ENCODE measurements around the gene PTER. TPM values are rescaled to one million over a fixed set of nuclear protein-coding genes. Genes with fewer than 3 reads are reported as not detected.

PTER gene
- total and polyA plus RNA-seq, 2 of the 13 experiments (the other 11 are each of a cell fraction or from before 2014, with no cell fraction given): 6.1 to 6.6 TPM

DNA sequence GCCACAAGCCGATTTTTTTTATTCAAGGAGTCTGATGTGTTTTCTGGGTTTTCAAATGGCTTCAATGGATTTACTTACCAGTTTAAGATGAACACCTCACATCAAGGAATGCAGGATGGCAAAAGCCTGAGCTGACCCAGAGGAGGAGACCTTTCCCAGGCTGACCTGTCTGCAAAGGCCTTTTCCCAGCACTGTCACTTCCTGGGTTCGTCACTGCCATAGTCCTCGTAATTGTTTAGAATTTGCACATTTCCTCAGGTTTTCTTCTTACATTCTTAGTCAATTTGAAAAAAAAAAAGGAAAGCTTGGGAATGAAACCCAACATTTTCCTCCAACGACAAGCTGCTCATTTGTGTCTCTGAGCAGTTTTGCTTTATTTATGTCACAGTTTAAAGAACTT lies 42.0 kb downstream of the PTER start:
- CTCF ChIA-PET (ENCODE audit: low intra/inter-chr PET ratio, low total read pairs): no interaction called here

DNA sequence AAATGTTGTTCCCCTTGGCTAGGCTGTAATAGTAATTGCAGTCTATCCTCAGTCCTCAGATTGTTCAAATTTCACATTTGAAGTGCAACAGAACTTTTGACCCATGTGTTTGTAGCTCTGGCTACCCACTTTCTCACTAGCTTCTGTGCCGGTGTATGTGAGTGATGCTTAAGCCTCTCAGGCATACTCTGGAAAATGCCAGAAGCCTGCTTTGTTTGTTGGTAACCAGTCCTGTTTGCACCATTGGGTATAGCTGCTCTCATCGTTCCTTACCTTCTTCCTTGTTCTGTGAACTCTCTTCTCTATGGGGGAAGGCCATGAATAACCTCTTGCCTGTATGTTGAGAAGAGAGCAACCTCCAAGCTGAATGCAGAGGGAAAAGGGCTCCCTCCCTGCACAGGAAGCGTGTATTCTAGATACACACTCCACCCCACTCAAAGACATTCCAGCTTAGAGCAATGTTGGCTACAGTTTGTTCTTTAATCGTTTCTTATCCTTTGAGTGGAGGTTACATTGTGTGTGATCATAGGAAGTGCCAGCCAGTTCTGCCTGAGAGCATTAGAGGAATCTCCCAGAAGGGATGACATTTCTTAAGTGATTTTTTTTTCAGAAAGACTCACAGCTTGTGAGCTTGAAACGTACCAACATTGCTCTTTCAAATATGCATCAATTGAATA lies 44.4 kb downstream of the PTER start:
- ChIA-PET CTCF (ENCODE audit: low intra/inter-chr PET ratio, low total read pairs) (no interaction called here), POLR2A (no interaction called here)
- no peak for DNase-seq (ENCODE audit: low spot score)
- Histone ChIP-seq H4K20me1 (ENCODE audit: insufficient read depth, low read length) (no peaks in the 10 kb centered on the region), H2AFZ (ENCODE audit: low read length) (no peak overlapping the region), H3K36me3 (replicated peaks in 1 of 2; ENCODE audit: control insufficient read depth in 1 of 2, insufficient read depth in 2 of 2, low read length in 2 of 2) (0 out of 5 replicates have a peak, but pooled peaks cover 0 to 2% of the 10 kb centered on the region in 2 experiments), H3K4me3 (replicated peaks in 1 of 3; ENCODE audit: insufficient read depth in 1 of 3, low read depth in 2 of 3, low read length in 3 of 3) (no peak overlapping the region), H3K27ac (ENCODE audit: extremely low read length, insufficient read depth, low read length) (no peak overlapping the region), H3K4me1 (ENCODE audit: insufficient read depth, low read length) (no peaks in the 10 kb centered on the region), H3K9me3 (ENCODE audit: low read length) (no peaks in the 10 kb centered on the region), H3K79me2 (ENCODE audit: insufficient read depth, low read length) (no peaks in the 10 kb centered on the region), H3K4me2 (ENCODE audit: low read depth, low read length) (no peak overlapping the region), H3K27me3 (ENCODE audit: control insufficient read depth in 1 of 2, insufficient read depth in 2 of 2, low read length in 2 of 2) (no peaks in the 10 kb centered on the region), H3K9ac (ENCODE audit: insufficient read depth, low read depth, low read length) (no peak overlapping the region)
- TF ChIP-seq ZNF260 (CRISPR knock-in tag; IDR thresholded peaks at IDR 0.05; ENCODE audit: borderline replicate concordance, low read depth) (no peak), MTA3 (CRISPR knock-in tag; IDR thresholded peaks at IDR 0.05) (no peak), ZFP90 (CRISPR knock-in tag; IDR thresholded peaks at IDR 0.05; ENCODE audit: borderline replicate concordance) (no peak), THYN1 (CRISPR knock-in tag; IDR thresholded peaks at IDR 0.05; ENCODE audit: borderline replicate concordance, low read depth) (no peak)
- TF ChIP-seq, protein P1, sequence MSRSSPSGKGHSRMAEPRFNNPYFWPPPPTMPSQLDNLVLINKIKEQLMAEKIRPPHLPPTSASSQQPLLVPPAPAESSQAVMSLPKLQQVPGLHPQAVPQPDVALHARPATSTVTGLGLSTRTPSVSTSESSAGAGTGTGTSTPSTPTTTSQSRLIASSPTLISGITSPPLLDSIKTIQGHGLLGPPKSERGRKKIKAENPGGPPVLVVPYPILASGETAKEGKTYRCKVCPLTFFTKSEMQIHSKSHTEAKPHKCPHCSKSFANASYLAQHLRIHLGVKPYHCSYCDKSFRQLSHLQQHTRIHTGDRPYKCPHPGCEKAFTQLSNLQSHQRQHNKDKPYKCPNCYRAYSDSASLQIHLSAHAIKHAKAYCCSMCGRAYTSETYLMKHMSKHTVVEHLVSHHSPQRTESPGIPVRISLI (CRISPR knock-in tag; IDR thresholded peaks at IDR 0.05; ENCODE audit: borderline replicate concordance): no peak
- no peak for ATAC-seq
- in situ Hi-C loops (cut with HindIII; ENCODE audit: extremely low pct_ligation_motif_present, low pct_unique_long_range_greater_than_20kb) (no loop called here), intact Hi-C loops (cut with micrococcal nuclease; ENCODE audit: unreplicated experiment) (no loop called here)
- WGBS (ENCODE audit: low lambda C conversion rate): 44% methylated on average over 5 of the region's 5 CpGs
- FAIRE-seq: no peak
- no TSS peak for BruUV-seq (replicated peaks)

More for the DNA sequence above, 42.0 kb downstream of the PTER start:
- ATAC-seq (no peak), DNase-seq (ENCODE audit: low spot score) (no peak), FAIRE-seq (no peak)
- Histone ChIP-seq H3K4me1 (ENCODE audit: insufficient read depth, low read length) (no peaks in the 10 kb centered on the region), H3K36me3 (replicated peaks in 1 of 2; ENCODE audit: control insufficient read depth in 1 of 2, insufficient read depth in 2 of 2, low read length in 2 of 2) (no peaks in the 10 kb centered on the region), H3K79me2 (ENCODE audit: insufficient read depth, low read length) (no peaks in the 10 kb centered on the region), H2AFZ (ENCODE audit: low read length) (no peak overlapping the region), H3K27me3 (ENCODE audit: control insufficient read depth in 1 of 2, insufficient read depth in 2 of 2, low read length in 2 of 2) (no peaks in the 10 kb centered on the region), H3K4me2 (ENCODE audit: low read depth, low read length) (no peak overlapping the region), H3K27ac (ENCODE audit: extremely low read length, insufficient read depth, low read length) (no peak overlapping the region), H4K20me1 (ENCODE audit: insufficient read depth, low read length) (no peaks in the 10 kb centered on the region), H3K4me3 (replicated peaks in 1 of 3; ENCODE audit: insufficient read depth in 1 of 3, low read depth in 2 of 3, low read length in 3 of 3) (no peak overlapping the region), H3K9ac (ENCODE audit: insufficient read depth, low read depth, low read length) (no peak overlapping the region), H3K9me3 (ENCODE audit: low read length) (no peaks in the 10 kb centered on the region)
- no TSS peak for BruUV-seq (replicated peaks)
- in situ Hi-C loops (cut with HindIII; ENCODE audit: extremely low pct_ligation_motif_present, low pct_unique_long_range_greater_than_20kb): no loop called here
- TF ChIP-seq NPAS2 (CRISPR knock-in tag; IDR thresholded peaks at IDR 0.05; ENCODE audit: borderline replicate concordance) (no peak), SALL2 (CRISPR knock-in tag; IDR thresholded peaks at IDR 0.05) (no peak), YEATS4 (CRISPR knock-in tag; IDR thresholded peaks at IDR 0.05; ENCODE audit: borderline replicate concordance) (no peak), JDP2 (CRISPR knock-in tag; IDR thresholded peaks at IDR 0.05; ENCODE audit: borderline replicate concordance) (no peak), PHF8 (CRISPR knock-in tag; IDR thresholded peaks at IDR 0.05) (no peak)
- WGBS (ENCODE audit: low lambda C conversion rate): 69% methylated on average over 4 of the region's 4 CpGs
- POLR2A ChIA-PET: no interaction called here
- intact Hi-C loops (cut with micrococcal nuclease; ENCODE audit: unreplicated experiment): no loop called here
